H1 (cell line): ENCODE data around the gene MCM3AP. TPM values are rescaled to one million over a fixed set of nuclear protein-coding genes. Genes with fewer than 3 reads are reported as not detected.

Source experiments
- CTCF ChIA-PET: fragments of 300-600 bp; sonication (Branson Sonifier 250); formaldehyde crosslinking; loops from one replicate; lab custom pipeline; 2021; ENCODE audit not compliant: partially characterized antibody; lab: Charles Lee
- POLR2A ChIA-PET: fragments of 300-600 bp; sonication (Branson Sonifier 250); formaldehyde crosslinking; loops from one replicate; lab custom pipeline; 2021; ENCODE audit warnings: inconsistent platforms; ENCODE audit not compliant: partially characterized antibody; lab: Charles Lee
- DNase-seq, 2 experiments: peaks; one replicate each; pipeline versions ENCODE4 v3.0.0 to v3.0.0-alpha.2; 2010 to 2022; ENCODE audit warnings: low spot score in 2 of 2, low read depth in 1 of 2, mixed read lengths in 1 of 2
- FAIRE-seq: peaks from 2 replicates; lab custom pipeline; 2011; peaks lifted over from hg19 to GRCh38; lab: Jason Lieb, UNC
- H2AFZ ChIP-seq: 2 replicates; pipeline ENCODE4 v1.8.1; 2012; ENCODE audit warnings: low read length, inconsistent platforms
- H2AK5ac ChIP-seq: 2 replicates; pipeline ENCODE4 v1.6.1; 2013; ENCODE audit warnings: low read depth, low read length
- H2BK120ac ChIP-seq: replicated peaks from 2 replicates; pipeline ENCODE3; 2013; ENCODE audit warnings: low read depth, low read length, inconsistent platforms
- H2BK12ac ChIP-seq: 2 replicates; pipeline ENCODE4 v1.6.1; 2013; ENCODE audit warnings: low read depth, low read length
- H2BK15ac ChIP-seq: 2 replicates; pipeline ENCODE4 v1.6.1; 2013; ENCODE audit warnings: low read length
- H2BK20ac ChIP-seq: 2 replicates; pipeline ENCODE4 v1.6.1; 2013; ENCODE audit warnings: low read length
- H2BK5ac ChIP-seq: 2 replicates; pipeline ENCODE4 v1.6.1; 2013; ENCODE audit warnings: low read depth, low read length
- H3K14ac ChIP-seq: 2 replicates; pipeline ENCODE4 v1.6.1; 2013; ENCODE audit warnings: inconsistent platforms; ENCODE audit not compliant: insufficient read length
- H3K18ac ChIP-seq: 2 replicates; pipeline ENCODE4 v1.6.1; 2013; ENCODE audit warnings: low read length; ENCODE audit errors: extremely low read depth
- H3K23ac ChIP-seq: 2 replicates; pipeline ENCODE4 v1.6.1; 2013; ENCODE audit warnings: inconsistent platforms; ENCODE audit not compliant: insufficient read length
- H3K23me2 ChIP-seq: 2 replicates; pipeline ENCODE4 v1.6.1; 2013; ENCODE audit warnings: low read depth, low read length
- H3K27ac ChIP-seq: 2 replicates; pipeline ENCODE4 v1.6.1; 2011; ENCODE audit warnings: low read depth, low read length, inconsistent platforms
- H3K27me3 ChIP-seq, 4 experiments: replicated peaks in 1 of 4; 1 replicate in 1 of 4; 2 replicates in 3 of 4; pipeline versions ENCODE4 v1.6.1 to v1.8.1; 2011 to 2013; ENCODE audit warnings: low read length in 3 of 4, mild to moderate bottlenecking in 3 of 4, inconsistent platforms in 2 of 4, mixed read lengths in 2 of 4, moderate library complexity in 1 of 4; ENCODE audit not compliant: control insufficient read depth in 3 of 4, insufficient read depth in 3 of 4; ENCODE audit errors: extremely low read depth in 1 of 4
- H3K36me3 ChIP-seq, 4 experiments: 2 replicates each; pipeline versions ENCODE4 v1.6.1 to v1.8.1; 2011 to 2013; ENCODE audit warnings: mild to moderate bottlenecking in 4 of 4, low read length in 3 of 4, moderate library complexity in 2 of 4, control low read depth in 1 of 4, inconsistent platforms in 1 of 4; ENCODE audit not compliant: insufficient read depth in 4 of 4, control insufficient read depth in 2 of 4
- H3K4ac ChIP-seq: replicated peaks from 2 replicates; pipeline ENCODE3; 2013; ENCODE audit warnings: low read length, low read depth, mixed read lengths, inconsistent platforms; ENCODE audit not compliant: insufficient read length
- H3K4me1 ChIP-seq, 4 experiments: replicated peaks in 1 of 4; 1 replicate in 1 of 4; 2 replicates in 3 of 4; pipeline versions ENCODE4 v1.6.1 to v1.8.1; 2011 to 2013; ENCODE audit warnings: low read length in 3 of 4, inconsistent platforms in 2 of 4, mixed read lengths in 1 of 4; ENCODE audit not compliant: insufficient read depth in 4 of 4, control insufficient read depth in 3 of 4
- H3K4me2 ChIP-seq, 2 experiments: 2 replicates each; pipeline versions ENCODE4 v1.6.1 to v1.8.1; 2011 to 2013; ENCODE audit warnings: low read depth in 2 of 2, low read length in 2 of 2, control low read depth in 1 of 2, inconsistent platforms in 1 of 2, mild to moderate bottlenecking in 1 of 2; ENCODE audit not compliant: insufficient read depth in 1 of 2
- H3K4me3 ChIP-seq, 4 experiments: fragments of 200-600, 300-600 bp in 1 of 4; sonication (generic), shearing (Covaris generic), sonication (Bioruptor Twin) in 1 of 4; 2 replicates each; pipeline versions ENCODE4 v1.5.1 to v1.8.1; 2011 to 2016; ENCODE audit warnings: low read length in 4 of 4, low read depth in 3 of 4, control low read depth in 2 of 4, inconsistent platforms in 2 of 4, mild to moderate bottlenecking in 2 of 4, mixed read lengths in 1 of 4, moderate library complexity in 1 of 4; ENCODE audit not compliant: insufficient read depth in 2 of 4; ENCODE audit errors: extremely low read depth in 1 of 4
- H3K56ac ChIP-seq: replicated peaks from 2 replicates; pipeline ENCODE3; 2013; ENCODE audit warnings: low read depth, mild to moderate bottlenecking, mixed read lengths, low read length, inconsistent platforms; ENCODE audit not compliant: insufficient read length
- H3K79me1 ChIP-seq: 2 replicates; pipeline ENCODE4 v1.6.1; 2013; ENCODE audit warnings: low read depth, low read length, control low read depth
- H3K79me2 ChIP-seq, 2 experiments: 2 replicates each; pipeline versions ENCODE4 v1.6.1 to v1.8.1; 2012 to 2013; ENCODE audit warnings: low read length in 2 of 2, mild to moderate bottlenecking in 2 of 2, inconsistent platforms in 1 of 2; ENCODE audit not compliant: insufficient read depth in 2 of 2, control insufficient read depth in 1 of 2
- H3K9ac ChIP-seq, 4 experiments: replicated peaks in 1 of 4; 1 replicate in 1 of 4; 2 replicates in 3 of 4; pipeline versions ENCODE4 v1.6.1 to v1.8.1; 2011 to 2013; ENCODE audit warnings: low read depth in 3 of 4, low read length in 3 of 4, control low read depth in 2 of 4, mild to moderate bottlenecking in 2 of 4, moderate library complexity in 2 of 4, inconsistent platforms in 1 of 4; ENCODE audit errors: extremely low read depth in 1 of 4
- H3K9me3 ChIP-seq, 2 experiments: 2 replicates each; pipeline versions ENCODE4 v1.6.1 to v1.8.1; 2012 to 2013; ENCODE audit warnings: mild to moderate bottlenecking in 2 of 2, moderate library complexity in 2 of 2, control low read depth in 1 of 2, inconsistent platforms in 1 of 2, low read depth in 1 of 2, low read length in 1 of 2, mixed read lengths in 1 of 2; ENCODE audit not compliant: insufficient read depth in 2 of 2
- H4K20me1 ChIP-seq, 2 experiments: replicated peaks in 1 of 2; 2 replicates each; pipeline versions ENCODE3 to v1.8.1; 2011 to 2013; ENCODE audit warnings: inconsistent platforms in 2 of 2, low read length in 2 of 2, mild to moderate bottlenecking in 1 of 2; ENCODE audit not compliant: insufficient read depth in 2 of 2, control insufficient read depth in 1 of 2
- H4K5ac ChIP-seq: 2 replicates; pipeline ENCODE4 v1.6.1; 2013; ENCODE audit warnings: low read length, low read depth, mixed read lengths, inconsistent platforms; ENCODE audit not compliant: insufficient read length
- H4K8ac ChIP-seq: 2 replicates; pipeline ENCODE4 v1.8.0; 2013; ENCODE audit warnings: mild to moderate bottlenecking, moderate library complexity, low read length, inconsistent platforms; ENCODE audit not compliant: insufficient read depth; ENCODE audit errors: extremely low read depth
- H4K91ac ChIP-seq: replicated peaks from 2 replicates; pipeline ENCODE3; 2013; ENCODE audit warnings: low read length, mixed read lengths, inconsistent platforms; ENCODE audit not compliant: insufficient read length
- ATF3 ChIP-seq: IDR thresholded peaks from 2 replicates; pipeline ENCODE4 v1.6.1; 2011; ENCODE audit warnings: low read depth, mild to moderate bottlenecking, low read length; ENCODE audit not compliant: insufficient read depth
- BCL11A ChIP-seq, 2 experiments: IDR thresholded peaks; one replicate each; pipeline ENCODE4 v1.6.1; 2011; ENCODE audit warnings: low read depth in 2 of 2, low read length in 2 of 2, mild to moderate bottlenecking in 2 of 2
- CHD2 ChIP-seq: IDR thresholded peaks from 2 replicates; pipeline ENCODE4 v1.6.1; 2012; ENCODE audit warnings: low read length, improper control_type of control experiment
- CTCF ChIP-seq, 3 experiments: IDR thresholded peaks; 1 replicate in 2 of 3; 2 replicates in 1 of 3; pipeline versions ENCODE4 v1.5.1 to v1.6.1; 2011; ENCODE audit warnings: low read length in 3 of 3, mild to moderate bottlenecking in 3 of 3, inconsistent platforms in 2 of 3, low read depth in 1 of 3, moderate library complexity in 1 of 3; ENCODE audit not compliant: insufficient read depth in 1 of 3; ENCODE audit errors: control extremely low read depth in 1 of 3
- EP300 ChIP-seq, 2 experiments: IDR thresholded peaks; 1 replicate in 1 of 2; 2 replicates in 1 of 2; pipeline ENCODE4 v1.6.1; 2011 to 2012; ENCODE audit warnings: low read depth in 2 of 2, low read length in 2 of 2, mild to moderate bottlenecking in 2 of 2, borderline replicate concordance in 1 of 2, inconsistent platforms in 1 of 2, moderate library complexity in 1 of 2
- EZH2 ChIP-seq: fragments of 200-600 bp; sonication (generic); IDR thresholded peaks from 2 replicates; pipeline ENCODE4 v1.7.1; 2012; ENCODE audit warnings: low read depth, mild to moderate bottlenecking, moderate library complexity, low read length, inconsistent platforms; ENCODE audit not compliant: severe bottlenecking
- HDAC6 ChIP-seq: IDR thresholded peaks from one replicate; pipeline ENCODE4 v1.7.1; 2012; ENCODE audit warnings: low read depth, mild to moderate bottlenecking, inconsistent platforms, low read length, moderate library complexity
- RAD21 ChIP-seq, 2 experiments: IDR thresholded peaks in 1 of 2; conservative IDR thresholded peaks in 1 of 2; 2 replicates each; pipeline ENCODE4 v1.6.1; 2011; ENCODE audit warnings: low read depth in 2 of 2, low read length in 2 of 2, improper control_type of control experiment in 1 of 2, inconsistent platforms in 1 of 2, mild to moderate bottlenecking in 1 of 2, moderate library complexity in 1 of 2
- SIX5 ChIP-seq: IDR thresholded peaks from 2 replicates; pipeline ENCODE4 v1.6.1; 2011; ENCODE audit warnings: mild to moderate bottlenecking, low read depth, low read length
- SP2 ChIP-seq: IDR thresholded peaks from 2 replicates; pipeline ENCODE4 v1.6.1; 2012; ENCODE audit warnings: mild to moderate bottlenecking, low read length, inconsistent platforms
- TBP ChIP-seq: IDR thresholded peaks from 2 replicates; pipeline ENCODE4 v1.6.1; 2011; ENCODE audit warnings: low read depth, low read length, improper control_type of control experiment
- WGBS, 2 experiments: shearing (Covaris generic) in 1 of 2; methylation state at CpG; one replicate each; pipeline versions ENCODE4 v1.1.6 to v1.1.7; 2013 to 2015; ENCODE audit warnings: low lambda C conversion rate in 2 of 2, mixed read lengths in 2 of 2, inconsistent platforms in 1 of 2, low coverage in 1 of 2, missing lambda C conversion rate in 1 of 2; ENCODE audit not compliant: insufficient replicate concordance in 2 of 2, insufficient coverage in 1 of 2, insufficient read length in 1 of 2; ENCODE audit errors: extremely low coverage in 1 of 2, missing lambda C conversion rate in 1 of 2; 5-methylcytosine and 5-hydroxymethylcytosine counted together
- polyA plus RNA-seq, 7 experiments: library from polyadenylated mRNA; depleted of rRNA in 3 of 7; stranded (reverse) in 5 of 7; unstranded in 2 of 7; fragments of >200 nt in 5 of 7; fragments of 200-250 nt in 2 of 7; gene quantifications; 1 replicate in 5 of 7; 2 replicates in 1 of 7; 4 replicates in 1 of 7; pipeline versions ENCODE4 v1.2.1 to v1.2.3, GENCODE V29; 2011 to 2013; ENCODE audit warnings: missing spikeins in 2 of 7, mixed read lengths in 2 of 7
- total RNA-seq: library from RNA; stranded (reverse); fragmentation: NEBNext Ultra II Directional; extraction: Animal tissue kit (Norgen Biotek cat#: 25700); gene quantifications from 2 replicates; pipeline ENCODE4 v1.2.1, GENCODE V29; 2021

The MCM3AP gene
- total and polyA plus RNA-seq, 2 of the 8 experiments (the other 6 are each of a cell fraction or from before 2014, with no cell fraction given): 37.2 to 119 TPM

- no peak for FAIRE-seq
- H2BK5ac ChIP-seq: no peak overlapping the region
- 95% methylated on average over 14 of the region's 14 CpGs; no CpG with 5 or more reads in 1 of the 2 experiments for WGBS, 2 experiments
- TF ChIP-seq TBP: no peak
- no peak for TF ChIP-seq EP300 (IDR thresholded peaks at IDR 0.05; ENCODE audit: borderline replicate concordance in 1 of 2, low read depth in 2 of 2, low read length in 2 of 2)
- no peak for TF ChIP-seq CHD2
- no peak for TF ChIP-seq RAD21 (IDR thresholded peaks at IDR 0.05 in 1 of 2, conservative IDR thresholded peaks at IDR 0.05 in 1 of 2; ENCODE audit: low read depth in 2 of 2, low read length in 2 of 2)
- TF ChIP-seq EZH2: no peak
- no peak for TF ChIP-seq SIX5
- no peak for TF ChIP-seq SP2
- no peak for TF ChIP-seq HDAC6
- no peak for TF ChIP-seq BCL11A (IDR thresholded peaks at IDR 0.05; ENCODE audit: low read depth in 2 of 2, low read length in 2 of 2)
- no peak for TF ChIP-seq CTCF (IDR thresholded peaks at IDR 0.05; ENCODE audit: control extremely low read depth in 1 of 3, insufficient read depth in 1 of 3, low read depth in 1 of 3, low read length in 3 of 3)
- no peak for TF ChIP-seq ATF3
These were observed 12.1 kb downstream of the MCM3AP start for GRCh38 chr21:46273341-46273740.

More at GRCh38 chr21:46273341-46273740, 12.1 kb downstream of the MCM3AP start:
- H4K91ac ChIP-seq: no peak overlapping the region
- H2BK120ac ChIP-seq: no peak overlapping the region
- H2BK15ac ChIP-seq: no peak overlapping the region
- no peak overlapping the region for H2BK20ac ChIP-seq
- H3K9ac ChIP-seq: no peak overlapping the region
- ChIA-PET CTCF (interaction anchor here (0.6 kb wide), 1 partner anchor 9 kb away, joined by 3 read pairs; no protein-coding TSS in a partner anchor), POLR2A (no interaction called here)
- no peak overlapping the region for H3K23ac ChIP-seq
- H3K4ac ChIP-seq: no peak overlapping the region
- no peak overlapping the region for H3K4me3 ChIP-seq
- no peak overlapping the region for H2AFZ ChIP-seq
- peaks cover 5 to 9% of the 10 kb centered on the region in 2 experiments for H4K20me1 ChIP-seq
- no peak overlapping the region for H3K4me2 ChIP-seq
- no peak overlapping the region for H4K8ac ChIP-seq
- no peaks in the 10 kb centered on the region for H3K4me1 ChIP-seq
- no peaks in the 10 kb centered on the region for H3K79me2 ChIP-seq
- no peak overlapping the region for H2AK5ac ChIP-seq
- no peak overlapping the region for H2BK12ac ChIP-seq
- H4K5ac ChIP-seq: no peak overlapping the region
- H3K56ac ChIP-seq: no peak overlapping the region
- H3K23me2 ChIP-seq: no peaks in the 10 kb centered on the region
- no peak overlapping the region for H3K18ac ChIP-seq
- no peak for DNase-seq
- H3K27me3 ChIP-seq: no peaks in the 10 kb centered on the region
- peaks cover 28 to 85% (median 68%) of the 10 kb centered on the region in 4 experiments for H3K36me3 ChIP-seq
- no peaks in the 10 kb centered on the region for H3K79me1 ChIP-seq
- no peak overlapping the region for H3K14ac ChIP-seq
- H3K9me3 ChIP-seq: no peaks in the 10 kb centered on the region
- H3K27ac ChIP-seq: no peak overlapping the region
